Keratinocyte (primary cell): ENCODE results near the gene FLT3LG. TPM values are rescaled to one million over a fixed set of nuclear protein-coding genes. Genes with fewer than 3 reads are reported as not detected.

Experiments used
- DNase-seq: peaks from one replicate; pipeline ENCODE4 v3.0.0-alpha.2; 2011; ENCODE audit warnings: low read depth, missing footprints, low spot score
- FAIRE-seq: peaks from 2 replicates; lab custom pipeline; 2011; peaks lifted over from hg19 to GRCh38; lab: Jason Lieb, UNC
- H2AFZ ChIP-seq: 2 replicates; pipeline ENCODE4 v1.6.0; 2012; ENCODE audit warnings: low read length, control low read depth, inconsistent platforms; ENCODE audit not compliant: control insufficient read depth
- H3K27ac ChIP-seq: 2 replicates; pipeline ENCODE4 v1.5.1; 2011; ENCODE audit warnings: low read length; ENCODE audit not compliant: control insufficient read depth, insufficient read depth
- H3K27me3 ChIP-seq: 3 replicates; pipeline ENCODE4 v1.6.0; 2011; ENCODE audit warnings: low read length; ENCODE audit not compliant: control insufficient read depth, insufficient read depth; ENCODE audit errors: extremely low read depth
- H3K36me3 ChIP-seq, 2 experiments: 2 replicates in 1 of 2; 3 replicates in 1 of 2; pipeline ENCODE4 v1.5.1; 2011; ENCODE audit warnings: low read length in 2 of 2, mild to moderate bottlenecking in 1 of 2; ENCODE audit not compliant: control insufficient read depth in 2 of 2, insufficient read depth in 2 of 2; ENCODE audit errors: extremely low read depth in 1 of 2
- H3K4me1 ChIP-seq: 3 replicates; pipeline ENCODE4 v1.5.1; 2011; ENCODE audit warnings: low read length; ENCODE audit not compliant: control insufficient read depth, insufficient read depth; ENCODE audit errors: extremely low read depth
- H3K4me2 ChIP-seq: 3 replicates; pipeline ENCODE4 v1.6.0; 2011; ENCODE audit warnings: low read depth, low read length; ENCODE audit not compliant: control insufficient read depth, insufficient read depth; ENCODE audit errors: extremely low read depth
- H3K4me3 ChIP-seq, 3 experiments: fragments of 200-600 bp in 1 of 3; sonication (generic) in 1 of 3; 2 replicates in 2 of 3; 3 replicates in 1 of 3; pipeline ENCODE4 v1.5.1; 2011 to 2016; ENCODE audit warnings: low read length in 3 of 3, mild to moderate bottlenecking in 3 of 3, control low read depth in 2 of 3, inconsistent platforms in 1 of 3, low read depth in 1 of 3, mixed read lengths in 1 of 3, mixed run types in 1 of 3, moderate library complexity in 1 of 3; ENCODE audit not compliant: control insufficient read depth in 2 of 3, insufficient read depth in 2 of 3; ENCODE audit errors: extremely low read depth in 1 of 3
- H3K79me2 ChIP-seq: 2 replicates; pipeline ENCODE4 v1.6.0; 2012; ENCODE audit warnings: low read length; ENCODE audit not compliant: control insufficient read depth, insufficient read depth
- H3K9ac ChIP-seq: 3 replicates; pipeline ENCODE4 v1.6.0; 2011; ENCODE audit warnings: low read length; ENCODE audit not compliant: control insufficient read depth, insufficient read depth; ENCODE audit errors: extremely low read depth
- H3K9me1 ChIP-seq: 3 replicates; pipeline ENCODE4 v1.6.0; 2011; ENCODE audit warnings: low read length; ENCODE audit not compliant: control insufficient read depth, insufficient read depth; ENCODE audit errors: extremely low read depth
- H3K9me3 ChIP-seq: 2 replicates; pipeline ENCODE4 v1.5.1; 2012; ENCODE audit warnings: low read depth, low read length; ENCODE audit not compliant: control insufficient read depth
- H4K20me1 ChIP-seq: 3 replicates; pipeline ENCODE4 v1.6.0; 2011; ENCODE audit warnings: low read length; ENCODE audit not compliant: control insufficient read depth, insufficient read depth; ENCODE audit errors: extremely low read depth
- EZH2 ChIP-seq: IDR thresholded peaks from one replicate; pipeline ENCODE4 v1.6.1; 2012; ENCODE audit warnings: inconsistent platforms, mild to moderate bottlenecking, low read length, moderate library complexity
- dilution Hi-C: fragments of 300-500 bp; cut with MboI; formaldehyde crosslinking; loops from one replicate; pipeline ENCODE4 v1.7.0; 2020; ENCODE audit warnings: low sequenced_read_pairs; ENCODE audit not compliant: extremely low pct_ligation_motif_present
- polyA plus RNA-seq, 5 experiments: library from polyadenylated mRNA; depleted of rRNA in 3 of 5; stranded (reverse) in 3 of 5; stranded (forward) in 1 of 5; unstranded in 1 of 5; fragments of >200 nt; gene quantifications; 1 replicate in 1 of 5; 2 replicates in 3 of 5; 3 replicates in 1 of 5; pipeline versions ENCODE4 v1.2.1 to v1.2.3, GENCODE V29; 2011 to 2012; ENCODE audit warnings: missing spikeins in 2 of 5, low read depth in 1 of 5, low replicate concordance in 1 of 5
- TF ChIP-seq, protein P1 (sequence below), 3 experiments: IDR thresholded peaks in 1 of 3; conservative IDR thresholded peaks in 1 of 3; optimal IDR thresholded peaks in 1 of 3; 2 replicates in 2 of 3; 3 replicates in 1 of 3; pipeline versions ENCODE3 to v1.5.1; 2011; ENCODE audit warnings: low read length in 3 of 3, mild to moderate bottlenecking in 3 of 3, moderate library complexity in 2 of 3, control low read depth in 1 of 3, inconsistent platforms in 1 of 3; ENCODE audit not compliant: insufficient read depth in 2 of 3; ENCODE audit errors: extremely low read depth in 1 of 3

The FLT3LG gene
- polyA plus RNA-seq, 1 donor (not counting 4 experiments of a cell fraction or from before 2014, with no cell fraction given), result 0.80 TPM

DNA sequence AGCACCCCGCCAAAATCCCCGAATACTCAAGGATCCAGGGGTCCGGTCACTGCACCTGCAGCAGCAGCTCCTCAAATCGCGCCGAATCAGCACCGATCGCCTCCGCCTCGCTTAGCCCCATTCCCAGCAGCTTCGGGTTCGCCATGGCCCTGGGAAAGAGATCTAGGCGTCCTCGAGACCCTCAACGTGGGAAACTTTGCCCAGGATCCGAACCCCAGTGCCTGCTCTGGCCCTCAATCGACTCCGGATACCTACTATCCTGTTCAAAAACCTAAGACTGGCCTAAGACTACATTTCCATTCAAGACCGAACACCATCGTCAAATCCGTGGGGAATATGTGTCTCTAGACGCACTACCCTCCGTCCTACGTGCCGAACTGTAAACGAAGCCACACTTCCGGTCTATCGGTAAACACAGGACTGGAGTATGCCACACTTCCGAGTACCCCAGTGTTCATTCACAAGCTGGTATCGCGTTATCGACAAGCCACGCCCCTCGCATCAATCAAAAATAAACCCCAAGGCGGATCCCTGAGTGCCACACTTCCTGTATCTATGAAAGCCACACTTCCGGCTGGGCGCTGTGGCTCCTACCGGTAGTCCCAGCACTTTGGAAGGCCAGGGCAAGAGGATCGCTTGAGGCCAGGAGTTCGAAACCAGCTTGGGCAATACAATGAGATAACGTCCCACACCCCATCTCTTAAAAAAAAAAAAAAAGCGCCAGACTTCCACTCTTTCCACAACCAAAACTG is 22.4 kb upstream of the FLT3LG start, which contains the start of gene PIH1D1:
PIH1D1 (minus strand) TSS at position 385 of the 752 bp plus-strand sequence; CDS start at position 145, 240 bp downstream.
- TF ChIP-seq, protein P1, sequence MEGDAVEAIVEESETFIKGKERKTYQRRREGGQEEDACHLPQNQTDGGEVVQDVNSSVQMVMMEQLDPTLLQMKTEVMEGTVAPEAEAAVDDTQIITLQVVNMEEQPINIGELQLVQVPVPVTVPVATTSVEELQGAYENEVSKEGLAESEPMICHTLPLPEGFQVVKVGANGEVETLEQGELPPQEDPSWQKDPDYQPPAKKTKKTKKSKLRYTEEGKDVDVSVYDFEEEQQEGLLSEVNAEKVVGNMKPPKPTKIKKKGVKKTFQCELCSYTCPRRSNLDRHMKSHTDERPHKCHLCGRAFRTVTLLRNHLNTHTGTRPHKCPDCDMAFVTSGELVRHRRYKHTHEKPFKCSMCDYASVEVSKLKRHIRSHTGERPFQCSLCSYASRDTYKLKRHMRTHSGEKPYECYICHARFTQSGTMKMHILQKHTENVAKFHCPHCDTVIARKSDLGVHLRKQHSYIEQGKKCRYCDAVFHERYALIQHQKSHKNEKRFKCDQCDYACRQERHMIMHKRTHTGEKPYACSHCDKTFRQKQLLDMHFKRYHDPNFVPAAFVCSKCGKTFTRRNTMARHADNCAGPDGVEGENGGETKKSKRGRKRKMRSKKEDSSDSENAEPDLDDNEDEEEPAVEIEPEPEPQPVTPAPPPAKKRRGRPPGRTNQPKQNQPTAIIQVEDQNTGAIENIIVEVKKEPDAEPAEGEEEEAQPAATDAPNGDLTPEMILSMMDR (optimal IDR thresholded peaks at IDR 0.05 in 1 of 3, IDR thresholded peaks at IDR 0.05 in 1 of 3, conservative IDR thresholded peaks at IDR 0.05 in 1 of 3; ENCODE audit: extremely low read depth in 1 of 3, insufficient read depth in 2 of 3, low read length in 3 of 3), result peak in 1 of 3 experiments; percentile 24
- TF ChIP-seq EZH2, result no peak
- Histone ChIP-seq H3K36me3 (peaks cover 7 to 12% of the 10 kb centered on the region in 2 experiments), H3K4me1 (peaks cover 13% of the 10 kb centered on the region), H2AFZ (peak within 1 kb of the TSS; percentile 92), H3K79me2 (peaks cover 21% of the 10 kb centered on the region), H3K4me2 (peak within 1 kb of the TSS; percentile 96), H3K9me3 (no peaks in the 10 kb centered on the region), H3K4me3 (peak within 1 kb of the TSS; percentile 78 to 98 (median 88)), H3K27me3 (no peaks in the 10 kb centered on the region), H3K9me1 (no peaks in the 10 kb centered on the region), H4K20me1 (no peaks in the 10 kb centered on the region), H3K9ac (peak within 1 kb of the TSS; percentile 99), H3K27ac (peak within 1 kb of the TSS; percentile 90)
- DNase-seq, result peak; percentile 98
- dilution Hi-C loops, result no loop called here
- peak; percentile 94 for FAIRE-seq

DNA sequence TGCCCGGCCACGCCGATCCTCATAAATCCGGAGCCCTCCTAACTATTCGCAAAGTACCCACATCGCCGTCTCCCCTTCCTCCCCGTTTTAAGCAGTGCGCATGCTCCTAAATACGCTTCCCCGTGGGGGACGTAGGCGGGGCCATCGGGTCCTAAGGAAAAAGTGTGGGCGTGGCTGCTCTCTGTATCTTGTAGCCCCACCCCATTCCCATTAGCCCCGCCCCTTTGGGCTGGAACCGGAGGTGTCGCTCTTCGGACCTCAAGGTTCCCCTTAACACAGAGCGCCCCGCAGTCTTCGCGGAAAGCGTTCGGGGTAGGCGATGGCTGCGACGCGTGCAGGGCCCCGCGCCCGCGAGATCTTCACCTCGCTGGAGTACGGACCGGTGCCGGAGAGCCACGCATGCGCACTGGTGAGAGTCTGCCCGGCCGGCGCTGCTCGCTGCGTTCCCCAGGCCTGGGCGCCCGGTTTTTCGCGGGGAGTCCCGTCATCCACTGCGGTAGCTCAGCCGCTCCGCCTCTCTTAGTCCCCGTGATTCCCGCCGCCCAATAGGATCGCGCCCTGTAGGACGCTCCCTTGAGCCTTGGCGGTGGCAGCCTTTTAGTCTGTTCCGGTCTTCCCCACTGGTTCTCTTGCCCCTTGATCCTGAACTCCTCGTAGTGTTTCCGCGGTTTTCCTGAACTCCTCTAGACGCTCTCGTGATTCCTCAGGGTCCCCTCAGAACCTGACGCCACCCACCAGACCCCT is 20.8 kb upstream of the FLT3LG start, which contains the start of gene ALDH16A1:
ALDH16A1 (plus strand) TSS at position 213 of the 744 bp plus-strand sequence; CDS start at position 320, 107 bp downstream.
- H3K79me2 ChIP-seq, result peaks cover 21% of the 10 kb centered on the region

More for the DNA sequence above, 20.8 kb upstream of the FLT3LG start, which contains the start of gene ALDH16A1:
- peak within 1 kb of the TSS; percentile 86 for H3K4me2 ChIP-seq
- peaks cover 13% of the 10 kb centered on the region for H3K4me1 ChIP-seq
- H3K9me3 ChIP-seq, result no peaks in the 10 kb centered on the region
- dilution Hi-C loops, result no loop called here
- peak; percentile 90 for DNase-seq
- no peaks in the 10 kb centered on the region for H3K9me1 ChIP-seq
- H3K9ac ChIP-seq, result peak within 1 kb of the TSS; percentile 99
- peak within 1 kb of the TSS; percentile 67 to 98 (median 68) for H3K4me3 ChIP-seq
- TF ChIP-seq, protein P1 (optimal IDR thresholded peaks at IDR 0.05 in 1 of 3, IDR thresholded peaks at IDR 0.05 in 1 of 3, conservative IDR thresholded peaks at IDR 0.05 in 1 of 3; ENCODE audit: extremely low read depth in 1 of 3, insufficient read depth in 2 of 3, low read length in 3 of 3), result no peak
- no peak for TF ChIP-seq EZH2
- FAIRE-seq, result peak; percentile 60
- H3K27me3 ChIP-seq, result no peaks in the 10 kb centered on the region
- peak within 1 kb of the TSS; percentile 97 for H3K27ac ChIP-seq
- peak within 1 kb of the TSS; percentile 92 for H2AFZ ChIP-seq
- peaks cover 5 to 7% of the 10 kb centered on the region in 2 experiments for H3K36me3 ChIP-seq
- no peaks in the 10 kb centered on the region for H4K20me1 ChIP-seq
